ENCODE measurements around the gene KIF26B. TPM values are rescaled to one million over a fixed set of nuclear protein-coding genes. Genes with fewer than 3 reads are reported as not detected.

Gene KIF26B
- total and polyA plus RNA-seq, 2 experiments from 2014 or later = 0.03 to 0.76 TPM

- no peak for TF ChIP-seq REST (IDR thresholded peaks at IDR 0.05; ENCODE audit: unreplicated experiment)
- no peak for TF ChIP-seq CTCF (conservative IDR thresholded peaks at IDR 0.05; ENCODE audit: low read depth in 2 of 2)
- no peak for TF ChIP-seq ZNF462 (CRISPR knock-in tag; IDR thresholded peaks at IDR 0.05)
- TF ChIP-seq EZH2phosphoT487 (IDR thresholded peaks at IDR 0.05; ENCODE audit: unreplicated experiment) = no peak
- TF ChIP-seq ZNF114 (CRISPR knock-in tag; IDR thresholded peaks at IDR 0.05) = no peak
These were observed 128.2 kb downstream of the KIF26B start (continued) for GRCh38 chr1:245283001-245283400.
